Stimulated activated CD8-positive, alpha-beta memory T cell treated with anti-CD3 and anti-CD28 coated beads, Interleukin-12 subunit alpha, Interleukin-12 subunit beta, amount 100 ng/mL, for 24 hours (primary cell): ENCODE measurements around the gene KPNA5.
"Not testable (repeated sequence)": the region's sequence is repeated elsewhere in the genome, so short reads cannot be mapped to it uniquely, and the experiment has no call there.

Source experiments
- DNase-seq: peaks from one replicate; pipeline ENCODE4 v3.0.0-alpha.2; 2020; ENCODE audit errors: extremely low read depth

KPNA5 gene

GRCh38 chr6:116703888-116704287, 22.9 kb downstream of the KPNA5 start:
- DNase-seq, result not testable (repeated sequence)

DNA sequence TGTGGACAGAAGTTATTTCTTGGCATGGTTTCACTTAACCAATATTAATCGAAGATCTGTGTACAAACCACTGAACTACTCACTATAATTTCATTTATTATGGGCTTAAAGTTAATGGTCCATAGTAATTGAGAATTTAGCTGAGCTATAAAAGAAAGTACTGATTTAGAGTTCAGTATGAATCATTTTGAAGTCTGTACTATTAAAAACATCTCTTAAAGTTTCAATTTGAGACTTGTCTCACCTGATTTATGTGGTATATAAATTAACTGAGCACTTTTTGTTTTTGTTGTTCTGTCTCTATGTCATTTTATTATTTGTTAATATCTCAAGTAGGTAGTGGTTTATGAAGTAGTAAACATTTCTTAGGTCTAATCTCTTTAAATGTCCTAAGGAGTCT, 24.9 kb downstream of the KPNA5 start:
- no peak for DNase-seq

- no peak for DNase-seq
These were observed 33.3 kb downstream of the KPNA5 start for GRCh38 chr6:116714296-116714695.

DNA sequence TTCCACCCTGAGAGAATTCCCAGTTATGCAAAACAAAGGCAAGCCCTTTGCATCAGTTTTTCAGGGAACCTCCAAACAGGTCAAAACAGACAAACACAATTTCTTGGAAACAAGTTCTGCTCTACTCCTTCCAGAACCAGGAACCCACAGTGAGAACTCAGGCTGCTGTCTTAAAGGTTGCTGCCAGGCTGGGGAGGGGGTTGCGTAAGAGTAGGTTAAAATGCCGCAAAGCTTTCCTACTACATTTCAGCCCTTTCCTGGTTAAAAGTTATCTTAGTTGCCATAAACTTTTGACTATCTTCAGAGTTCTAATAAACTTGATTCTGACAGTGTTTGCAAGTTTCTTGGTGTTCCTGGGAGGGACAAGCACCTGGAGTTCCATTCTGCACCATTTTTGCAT, 33.8 kb downstream of the KPNA5 start:
- DNase-seq, result no peak

GRCh38 chr6:116726947-116727346, 45.9 kb downstream of the KPNA5 start:
- no peak for DNase-seq

- no peak for DNase-seq
These were observed 49.5 kb downstream of the KPNA5 start for GRCh38 chr6:116730513-116730912.

- no peak for DNase-seq
These were observed 56.0 kb downstream of the KPNA5 start for GRCh38 chr6:116737004-116737403.

DNA sequence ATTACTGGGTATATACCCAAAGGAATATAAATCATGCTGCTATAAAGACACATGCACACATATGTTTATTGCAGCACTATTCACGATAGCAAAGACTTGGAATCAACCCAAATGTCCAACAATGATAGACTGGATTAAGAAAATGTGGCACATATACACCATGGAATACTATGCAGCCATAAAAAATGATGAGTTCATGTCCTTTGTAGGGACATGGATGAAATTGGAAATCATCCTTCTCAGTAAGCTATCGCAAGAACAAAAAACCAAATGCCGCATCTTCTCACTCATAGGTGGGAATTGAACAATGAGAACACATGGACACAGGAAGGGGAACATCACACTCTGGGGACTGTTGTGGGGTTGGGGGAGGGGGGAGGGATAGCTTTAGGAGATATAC, 59.5 kb downstream of the KPNA5 start:
- not testable (repeated sequence) for DNase-seq

GRCh38 chr6:116741571-116741970, 60.6 kb downstream of the KPNA5 start:
- no peak for DNase-seq

- no peak for DNase-seq
These were observed 64.2 kb downstream of the KPNA5 start for GRCh38 chr6:116745176-116745575.

DNA sequence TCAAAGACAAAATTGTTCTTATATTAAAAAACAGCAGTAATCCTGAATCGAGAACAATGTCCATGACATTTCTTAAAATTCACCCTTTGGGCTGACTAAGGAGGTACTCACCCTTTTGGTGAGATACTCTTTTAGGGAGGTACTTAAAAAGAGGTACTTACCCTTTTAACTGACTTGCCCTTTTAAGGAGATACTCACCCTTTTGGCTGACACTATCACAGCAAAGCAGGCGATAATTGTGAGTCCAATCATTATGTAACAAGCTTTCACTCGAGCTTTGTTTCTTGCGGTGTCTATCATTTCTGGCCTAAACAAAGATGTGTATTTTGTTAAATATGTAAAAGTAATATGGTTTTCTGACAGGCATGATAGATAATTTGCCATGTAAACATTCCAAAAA, 80.8 kb downstream of the KPNA5 start:
- DNase-seq, result no peak

GRCh38 chr6:116762235-116762634, 81.2 kb downstream of the KPNA5 start:
- no peak for DNase-seq

- no peak for DNase-seq
These were observed 82.0 kb downstream of the KPNA5 start for GRCh38 chr6:116763048-116763447.

DNA sequence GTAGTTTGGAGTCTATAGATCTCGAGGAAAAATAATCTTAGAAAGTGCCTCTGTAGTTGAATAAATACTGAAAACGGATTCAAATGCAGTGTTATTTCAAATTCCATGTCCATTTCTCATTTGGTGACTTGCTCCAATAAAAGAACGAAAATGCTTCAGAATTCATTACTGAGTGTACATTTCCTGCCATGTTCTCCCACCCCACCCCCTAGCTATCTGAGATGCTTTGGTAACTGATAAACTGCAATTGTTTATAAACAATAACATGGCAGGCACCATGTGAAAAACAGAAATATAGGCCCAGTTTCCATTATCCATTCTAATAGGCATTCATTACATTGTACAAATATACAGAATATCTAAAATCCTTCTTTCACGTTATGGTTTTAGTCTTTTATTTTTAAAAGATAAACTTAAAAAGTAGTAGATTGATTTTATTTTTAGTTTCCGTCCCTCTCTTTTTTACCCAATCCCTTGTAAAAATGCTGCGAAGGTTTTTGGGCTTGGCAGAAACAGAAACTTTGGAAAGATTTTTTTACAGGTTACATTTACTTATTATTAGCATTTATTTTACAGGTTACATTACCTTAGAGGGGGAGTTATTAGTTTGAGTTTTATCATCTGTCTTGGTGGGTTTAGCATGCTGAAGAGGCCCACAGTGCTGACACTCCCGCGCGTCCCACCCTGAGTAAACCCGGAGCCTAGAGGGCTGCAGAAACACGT, 83.1 kb downstream of the KPNA5 start:
- no peak for DNase-seq

DNA sequence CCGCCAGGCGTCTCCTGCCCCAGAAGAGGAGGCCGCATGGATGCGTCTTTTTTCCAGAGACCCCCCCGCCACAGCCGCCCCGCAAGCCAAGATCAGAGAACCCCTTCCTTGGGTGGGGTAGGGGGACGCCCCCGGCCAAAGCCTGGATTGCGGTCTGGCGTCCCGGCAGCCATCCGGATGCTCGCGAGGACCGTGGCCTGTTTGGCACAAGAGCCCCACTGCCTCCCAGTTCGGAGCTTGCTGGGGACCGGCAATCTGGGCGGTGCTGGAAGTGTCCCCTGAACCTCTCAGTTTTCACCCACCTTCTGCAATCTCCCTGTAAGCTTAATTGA, 83.6 kb downstream of the KPNA5 start:
- no peak for DNase-seq

- no peak for DNase-seq
These were observed 84.2 kb downstream of the KPNA5 start, which contains the start of gene FAM162B for GRCh38 chr6:116764961-116765841. Gene FAM162B, minus strand, starts transcription at chr6:116765719. Its CDS starts 143 bp downstream, at chr6:116765576.

DNA sequence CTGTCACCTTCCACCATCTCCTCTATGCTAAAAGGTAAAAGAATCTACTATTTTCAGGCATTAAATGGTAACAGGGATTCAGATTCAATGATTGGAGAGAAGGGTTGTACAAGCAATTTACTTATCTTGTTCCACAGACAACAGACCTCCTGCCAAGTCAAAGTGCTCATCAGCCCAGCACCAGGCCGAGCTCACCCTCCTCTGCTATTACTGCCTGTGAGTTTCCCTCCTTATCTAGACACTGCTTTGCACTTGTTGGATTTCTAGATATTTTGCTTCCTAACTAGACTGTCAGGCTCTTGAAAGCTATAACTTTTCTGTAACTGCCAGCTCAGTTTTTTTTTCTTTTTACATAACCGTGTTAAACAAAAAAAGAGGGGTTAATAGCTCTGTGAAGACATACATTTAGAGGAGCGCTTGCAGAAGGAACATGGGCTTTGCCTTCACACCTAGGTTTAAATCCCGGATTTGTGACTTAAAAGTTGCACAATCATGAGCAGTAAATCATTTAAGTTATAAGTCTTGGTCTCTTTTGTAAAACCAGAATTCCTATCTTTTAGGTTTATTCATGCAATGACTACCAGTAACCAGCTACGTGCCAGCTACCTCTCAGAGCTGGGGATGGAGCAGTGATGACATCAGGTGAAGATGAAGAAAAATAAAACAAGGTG, 85.6 kb downstream of the KPNA5 start:
- DNase-seq, result no peak

GRCh38 chr6:116767715-116768114, 86.7 kb downstream of the KPNA5 start:
- no peak for DNase-seq

DNA sequence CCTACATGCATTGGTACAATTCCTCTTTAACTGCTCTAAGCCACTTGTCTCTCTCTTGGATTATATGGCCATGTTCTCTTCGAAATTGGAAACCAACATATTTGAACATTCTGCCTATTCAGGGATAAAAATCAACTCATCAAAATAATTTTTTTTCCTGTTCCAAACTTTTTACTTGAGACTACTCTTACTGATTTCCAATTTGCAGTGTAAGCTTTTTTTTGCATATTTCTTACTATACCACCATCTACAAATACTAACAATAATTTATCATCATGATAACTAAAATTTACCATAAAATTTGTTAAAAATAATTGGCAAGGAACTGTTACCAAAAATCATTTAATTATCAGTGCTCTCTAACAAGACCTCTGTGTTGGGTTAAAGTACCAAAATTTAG, 91.4 kb downstream of the KPNA5 start:
- no peak for DNase-seq

- no peak for DNase-seq
These were observed 92.9 kb downstream of the KPNA5 start for GRCh38 chr6:116773886-116774285.

DNA sequence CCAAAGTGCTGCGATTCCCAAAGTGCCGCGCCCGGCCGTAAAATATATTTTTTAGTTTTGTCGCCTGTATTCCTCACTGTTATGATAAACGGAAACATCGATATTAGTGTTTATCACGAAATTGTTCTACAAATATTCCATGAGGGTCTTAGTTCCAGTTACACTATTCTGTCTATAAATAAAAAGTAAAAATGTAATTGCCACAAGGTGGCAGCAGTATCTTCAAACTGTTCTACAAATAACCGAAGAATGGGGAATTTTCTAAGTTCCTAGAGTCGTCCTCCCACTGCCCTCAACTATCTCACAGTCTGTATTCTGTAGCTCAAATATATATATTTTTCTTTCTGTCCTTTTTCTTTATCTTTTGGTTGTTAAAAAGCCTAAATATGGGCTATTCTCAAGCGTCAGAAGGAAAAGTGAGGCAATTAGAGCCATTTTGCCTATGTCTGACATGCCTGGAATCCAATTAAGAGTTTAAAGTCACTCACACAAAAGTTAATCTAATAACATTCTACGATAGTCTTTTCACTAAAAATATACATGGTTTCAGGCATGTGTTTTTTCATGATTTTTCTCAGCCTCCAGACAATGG, 98.7 kb downstream of the KPNA5 start:
- DNase-seq, result no peak

GRCh38 chr6:116783852-116784251, 102.8 kb downstream of the KPNA5 start:
- DNase-seq, result no peak
